ENCODE results near the gene BMP10. TPM values are rescaled to one million over a fixed set of nuclear protein-coding genes. Genes with fewer than 3 reads are reported as not detected.
A peak's percentile ranks its signal among the peaks of the same experiment; 100 is the strongest.

BMP10 gene, protein sequence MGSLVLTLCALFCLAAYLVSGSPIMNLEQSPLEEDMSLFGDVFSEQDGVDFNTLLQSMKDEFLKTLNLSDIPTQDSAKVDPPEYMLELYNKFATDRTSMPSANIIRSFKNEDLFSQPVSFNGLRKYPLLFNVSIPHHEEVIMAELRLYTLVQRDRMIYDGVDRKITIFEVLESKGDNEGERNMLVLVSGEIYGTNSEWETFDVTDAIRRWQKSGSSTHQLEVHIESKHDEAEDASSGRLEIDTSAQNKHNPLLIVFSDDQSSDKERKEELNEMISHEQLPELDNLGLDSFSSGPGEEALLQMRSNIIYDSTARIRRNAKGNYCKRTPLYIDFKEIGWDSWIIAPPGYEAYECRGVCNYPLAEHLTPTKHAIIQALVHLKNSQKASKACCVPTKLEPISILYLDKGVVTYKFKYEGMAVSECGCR
- not detected for total RNA-seq

DNA sequence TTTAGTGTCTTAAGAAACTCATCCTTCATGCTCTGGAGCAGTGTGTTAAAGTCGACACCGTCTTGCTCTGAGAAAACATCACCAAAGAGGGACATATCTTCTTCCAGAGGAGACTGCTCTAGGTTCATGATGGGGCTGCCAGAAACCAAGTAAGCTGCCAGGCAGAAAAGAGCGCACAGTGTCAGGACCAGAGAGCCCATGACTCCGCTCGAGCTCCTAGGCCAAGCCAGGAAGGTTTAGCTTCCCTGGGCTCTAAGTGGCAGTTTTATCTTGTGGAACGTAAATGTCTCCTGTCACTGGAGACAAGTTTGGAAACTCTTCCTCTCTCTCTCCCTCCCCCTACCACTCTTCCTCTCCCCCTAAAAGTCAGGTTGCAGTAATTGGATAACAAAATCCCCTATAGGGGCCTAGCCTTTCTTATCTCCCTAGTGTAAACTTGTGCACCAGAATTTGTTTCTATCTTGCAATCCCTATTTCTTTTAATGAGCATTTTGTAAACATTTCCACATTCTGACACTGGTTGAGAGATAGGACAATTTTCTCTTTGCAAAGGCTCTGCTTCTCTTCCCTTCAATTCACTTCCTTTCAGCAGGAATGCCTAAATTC is at the start of gene BMP10:
Gene BMP10, minus strand, starts transcription at position 239 of the 606 bp plus-strand sequence. Its CDS starts 39 bp downstream, at position 200.
- no peak within 1 kb of the TSS for H3K27ac Mint-ChIP-seq
- intact Hi-C loops (cut with micrococcal nuclease): no loop called here
- H3K9me3 Mint-ChIP-seq: no peaks in the 10 kb centered on the region
- CTCF ChIA-PET: no interaction called here
- DNase-seq: no peak
- H3K27me3 Mint-ChIP-seq (ENCODE audit: low read depth): no peaks in the 10 kb centered on the region
- peaks cover 2% of the 10 kb centered on the region for H3K4me1 Mint-ChIP-seq (ENCODE audit: low read depth)
- no peak within 1 kb of the TSS for H3K4me3 Mint-ChIP-seq
- H3K36me3 Mint-ChIP-seq (ENCODE audit: low read depth): no peaks in the 10 kb centered on the region

DNA sequence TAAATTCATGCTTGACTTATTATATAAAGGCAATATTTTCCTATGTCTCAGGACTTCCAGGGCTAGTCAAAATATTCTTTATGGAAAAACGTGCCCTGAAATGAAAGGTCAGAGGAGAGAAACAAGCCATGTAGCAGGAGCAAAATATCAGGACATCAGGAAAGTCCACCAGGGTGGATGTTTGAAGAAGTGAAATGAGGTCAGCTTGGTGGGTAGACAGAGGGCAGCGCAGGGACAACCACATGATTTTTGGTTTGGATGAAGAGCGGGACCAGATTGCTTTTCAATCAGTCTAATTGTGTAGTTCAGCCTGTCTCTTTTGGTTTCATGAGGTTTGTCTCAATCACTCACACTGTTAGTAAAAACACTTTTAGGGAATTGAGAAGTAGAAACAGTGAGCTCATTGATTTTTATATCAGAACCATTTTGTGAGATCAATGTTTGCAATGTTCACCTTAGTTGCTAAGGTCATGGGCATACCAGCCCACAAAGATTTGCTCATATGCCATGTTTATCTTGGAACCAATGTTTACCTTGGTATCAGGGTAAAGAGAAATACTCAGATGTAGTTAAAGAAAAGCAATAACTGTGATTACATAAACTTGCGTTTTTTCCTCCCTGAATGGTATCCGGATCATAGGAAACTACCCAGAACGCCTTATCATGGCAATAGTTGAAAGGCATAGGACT is 49.4 kb upstream of the BMP10 start:
- H3K36me3 Mint-ChIP-seq (ENCODE audit: low read depth): no peaks in the 10 kb centered on the region
- no peak overlapping the region for H3K27ac Mint-ChIP-seq
- intact Hi-C loops (cut with micrococcal nuclease): no loop called here
- H3K9me3 Mint-ChIP-seq: no peaks in the 10 kb centered on the region
- DNase-seq: no peak
- no peaks in the 10 kb centered on the region for H3K4me1 Mint-ChIP-seq (ENCODE audit: low read depth)
- CTCF ChIA-PET: interaction anchor here (0.6 to 2.7 kb wide), 6 partner anchors 11 to 457 kb away, joined by 3 to 10 read pairs (median 4); no protein-coding TSS in a partner anchor
- H3K4me3 Mint-ChIP-seq: no peak overlapping the region
- no peaks in the 10 kb centered on the region for H3K27me3 Mint-ChIP-seq (ENCODE audit: low read depth)

DNA sequence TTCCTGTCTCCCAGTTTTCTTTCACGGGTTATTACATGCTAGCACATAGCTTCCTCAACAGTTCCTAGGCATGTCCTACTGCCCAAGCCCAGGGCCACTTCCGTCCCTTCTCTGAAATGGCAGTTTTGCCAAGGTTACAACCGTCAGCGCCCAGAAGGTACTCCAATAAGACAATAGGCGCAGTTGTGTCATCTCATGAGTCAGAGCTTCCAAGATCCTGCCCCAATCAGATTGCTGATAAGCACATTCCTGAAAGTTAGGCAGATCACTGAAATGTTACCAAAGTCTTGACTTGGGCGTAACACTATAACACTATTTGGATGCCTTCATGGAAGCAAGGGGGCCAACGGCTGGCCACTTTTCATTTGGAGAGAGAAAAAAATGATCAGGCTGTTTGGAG is 47.3 kb upstream of the BMP10 start:
- no peak overlapping the region for H3K27ac Mint-ChIP-seq
- no peak for DNase-seq
- CTCF ChIA-PET: interaction anchor here (0.8 to 2.7 kb wide), 5 partner anchors 9 to 455 kb away, joined by 3 to 10 read pairs (median 4); no protein-coding TSS in a partner anchor
- no peak overlapping the region for H3K4me3 Mint-ChIP-seq
- no peaks in the 10 kb centered on the region for H3K9me3 Mint-ChIP-seq
- intact Hi-C loops (cut with micrococcal nuclease): no loop called here
- no peaks in the 10 kb centered on the region for H3K27me3 Mint-ChIP-seq (ENCODE audit: low read depth)
- H3K4me1 Mint-ChIP-seq (ENCODE audit: low read depth): no peaks in the 10 kb centered on the region
- H3K36me3 Mint-ChIP-seq (ENCODE audit: low read depth): no peaks in the 10 kb centered on the region

DNA sequence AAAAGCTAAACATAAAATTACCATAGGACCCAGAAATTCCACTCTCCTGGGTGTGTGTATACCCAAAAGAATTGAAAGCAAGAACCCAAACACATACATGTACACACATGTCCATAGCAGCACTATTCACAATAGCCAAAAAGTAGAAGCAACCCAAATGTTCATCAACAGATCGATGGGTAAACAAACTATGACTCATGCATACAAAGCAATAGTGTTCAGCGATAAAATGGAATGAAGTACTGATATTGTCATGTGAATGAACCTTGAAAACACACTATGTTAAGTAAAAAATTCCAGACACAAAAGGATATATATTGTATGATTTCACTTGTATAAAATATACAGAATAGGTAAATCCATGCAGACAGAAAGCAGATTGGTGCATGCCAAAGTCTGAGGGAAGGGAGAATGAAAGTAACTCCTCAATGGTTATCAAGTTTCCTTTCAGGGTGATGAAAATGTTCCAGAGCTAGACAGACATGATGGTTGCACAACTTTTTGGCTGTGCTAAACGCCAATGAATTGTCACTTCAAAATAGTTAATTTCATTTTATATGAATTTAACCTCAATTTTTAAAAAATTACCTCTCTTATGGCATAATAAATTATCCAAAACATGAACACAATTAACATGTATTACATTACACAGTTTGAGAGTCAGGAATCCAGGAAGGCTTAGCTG is 46.0 kb upstream of the BMP10 start:
- no peak overlapping the region for H3K27ac Mint-ChIP-seq
- CTCF ChIA-PET: interaction anchor here (0.6 to 1.6 kb wide), 4 partner anchors 8 to 193 kb away, joined by 3 to 5 read pairs (median 4); no protein-coding TSS in a partner anchor
- no peaks in the 10 kb centered on the region for H3K36me3 Mint-ChIP-seq (ENCODE audit: low read depth)
- H3K9me3 Mint-ChIP-seq: no peaks in the 10 kb centered on the region
- no peaks in the 10 kb centered on the region for H3K27me3 Mint-ChIP-seq (ENCODE audit: low read depth)
- no peak overlapping the region for H3K4me3 Mint-ChIP-seq
- no peaks in the 10 kb centered on the region for H3K4me1 Mint-ChIP-seq (ENCODE audit: low read depth)
- intact Hi-C loops (cut with micrococcal nuclease): no loop called here
- DNase-seq: no peak

DNA sequence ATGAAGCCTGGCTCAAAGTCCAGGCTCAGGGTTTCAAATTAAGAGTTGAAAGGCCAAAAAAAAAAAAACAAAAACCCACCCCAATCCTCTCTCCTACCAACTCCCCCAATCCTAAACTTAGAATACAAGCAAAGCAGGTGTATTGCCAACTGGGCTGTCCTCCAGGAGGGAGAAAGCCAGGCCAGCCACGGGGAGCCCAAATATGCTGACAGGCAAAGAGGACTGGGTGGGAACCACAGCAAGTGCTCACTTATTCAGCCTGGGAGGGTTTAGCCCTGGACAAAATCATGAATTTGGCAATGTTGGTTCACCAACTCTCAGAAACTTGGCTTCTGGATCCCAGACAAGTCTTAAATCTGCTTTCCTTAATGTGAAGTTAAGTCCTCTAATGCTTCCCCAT is 45.0 kb upstream of the BMP10 start:
- CTCF ChIA-PET: interaction anchor here (1.6 kb wide), 1 partner anchor 9 kb away, joined by 5 read pairs; no protein-coding TSS in a partner anchor
- intact Hi-C loops (cut with micrococcal nuclease): no loop called here
- no peaks in the 10 kb centered on the region for H3K27me3 Mint-ChIP-seq (ENCODE audit: low read depth)
- no peak overlapping the region for H3K27ac Mint-ChIP-seq
- no peaks in the 10 kb centered on the region for H3K4me1 Mint-ChIP-seq (ENCODE audit: low read depth)
- no peaks in the 10 kb centered on the region for H3K9me3 Mint-ChIP-seq
- no peaks in the 10 kb centered on the region for H3K36me3 Mint-ChIP-seq (ENCODE audit: low read depth)
- DNase-seq: no peak
- no peak overlapping the region for H3K4me3 Mint-ChIP-seq

DNA sequence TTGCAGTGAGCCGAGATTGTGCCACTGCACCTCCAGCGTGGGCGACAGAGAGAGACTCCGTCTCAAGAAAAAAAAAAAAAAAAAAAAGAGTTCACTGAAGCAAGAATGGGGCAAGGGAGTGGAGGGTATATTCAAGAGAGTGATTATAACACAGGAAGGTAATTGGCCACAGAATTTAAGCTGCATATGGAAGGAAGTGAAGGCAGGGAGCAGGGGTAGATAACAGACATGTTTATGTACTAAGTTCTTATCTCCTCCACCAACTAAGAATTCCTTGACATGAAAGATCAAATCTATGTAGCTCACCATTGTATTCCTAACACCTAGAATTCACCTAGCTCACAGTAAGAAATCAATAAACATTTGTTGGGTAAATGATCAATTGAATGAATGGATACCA is 44.2 kb upstream of the BMP10 start:
- Mint-ChIP-seq H3K36me3 (ENCODE audit: low read depth) (no peaks in the 10 kb centered on the region), H3K27ac (no peak overlapping the region), H3K27me3 (ENCODE audit: low read depth) (no peaks in the 10 kb centered on the region), H3K4me1 (ENCODE audit: low read depth) (peaks cover 2% of the 10 kb centered on the region), H3K4me3 (no peak overlapping the region), H3K9me3 (no peaks in the 10 kb centered on the region)
- DNase-seq: no peak
- intact Hi-C loops (cut with micrococcal nuclease): no loop called here
- CTCF ChIA-PET: interaction anchor here (0.7 to 2.8 kb wide), 4 partner anchors 10 to 428 kb away, joined by 4 to 16 read pairs (median 7); no protein-coding TSS in a partner anchor

DNA sequence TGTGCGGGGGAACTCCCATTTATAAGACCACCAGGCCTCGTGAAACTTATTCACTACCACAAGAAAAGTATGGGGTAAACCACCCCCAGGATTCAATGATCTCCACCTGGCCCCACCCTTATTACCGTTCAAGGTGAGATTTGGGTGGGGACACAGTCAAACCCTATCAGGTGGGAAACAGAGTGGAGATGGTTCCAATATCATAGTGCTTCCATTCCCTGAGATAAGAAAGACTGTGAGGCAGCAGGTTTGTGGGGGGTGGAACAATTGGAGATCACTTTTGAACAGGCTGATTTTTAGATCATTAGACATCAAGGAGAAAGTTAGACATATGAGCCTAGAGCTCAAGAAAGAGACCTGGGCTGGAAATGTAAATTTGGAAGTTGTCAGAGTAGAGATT is 42.2 kb upstream of the BMP10 start:
- intact Hi-C loops (cut with micrococcal nuclease): no loop called here
- no peak overlapping the region for H3K4me3 Mint-ChIP-seq
- DNase-seq: no peak
- no peaks in the 10 kb centered on the region for H3K9me3 Mint-ChIP-seq
- peaks cover 21% of the 10 kb centered on the region for H3K4me1 Mint-ChIP-seq (ENCODE audit: low read depth)
- CTCF ChIA-PET: interaction anchor here (0.9 to 2.8 kb wide), 4 partner anchors 12 to 204 kb away, joined by 3 to 16 read pairs (median 6); no protein-coding TSS in a partner anchor
- no peaks in the 10 kb centered on the region for H3K36me3 Mint-ChIP-seq (ENCODE audit: low read depth)
- no peak overlapping the region for H3K27ac Mint-ChIP-seq
- H3K27me3 Mint-ChIP-seq (ENCODE audit: low read depth): no peaks in the 10 kb centered on the region

DNA sequence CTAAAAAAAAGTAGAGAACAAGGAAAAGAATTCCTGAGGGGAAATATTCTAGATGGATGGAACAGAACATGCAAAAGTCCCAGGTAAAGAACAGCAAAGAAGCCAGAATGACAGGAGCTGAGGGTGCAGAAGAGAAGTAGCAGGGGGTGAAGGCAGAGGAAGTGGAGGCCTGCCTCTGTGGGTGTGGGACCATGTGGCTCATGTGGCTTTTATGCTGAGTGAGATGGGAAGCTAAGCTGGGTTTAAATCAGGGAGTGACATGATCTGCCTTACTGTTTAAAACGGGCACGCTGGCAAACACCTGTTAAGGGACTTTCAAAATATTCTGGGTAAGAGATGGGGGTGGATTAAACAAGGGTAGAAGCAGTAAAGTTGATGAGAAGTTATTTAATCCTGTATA is 41.5 kb upstream of the BMP10 start:
- intact Hi-C loops (cut with micrococcal nuclease): no loop called here
- H3K27me3 Mint-ChIP-seq (ENCODE audit: low read depth): no peaks in the 10 kb centered on the region
- DNase-seq: peak; percentile 59
- H3K4me3 Mint-ChIP-seq: no peak overlapping the region
- no peaks in the 10 kb centered on the region for H3K36me3 Mint-ChIP-seq (ENCODE audit: low read depth)
- no peaks in the 10 kb centered on the region for H3K9me3 Mint-ChIP-seq
- H3K27ac Mint-ChIP-seq: no peak overlapping the region
- peaks cover 27% of the 10 kb centered on the region for H3K4me1 Mint-ChIP-seq (ENCODE audit: low read depth)
- CTCF ChIA-PET: interaction anchor here (1.2 to 1.8 kb wide), 3 partner anchors 13 to 204 kb away, joined by 5 to 12 read pairs (median 6); no protein-coding TSS in a partner anchor

DNA sequence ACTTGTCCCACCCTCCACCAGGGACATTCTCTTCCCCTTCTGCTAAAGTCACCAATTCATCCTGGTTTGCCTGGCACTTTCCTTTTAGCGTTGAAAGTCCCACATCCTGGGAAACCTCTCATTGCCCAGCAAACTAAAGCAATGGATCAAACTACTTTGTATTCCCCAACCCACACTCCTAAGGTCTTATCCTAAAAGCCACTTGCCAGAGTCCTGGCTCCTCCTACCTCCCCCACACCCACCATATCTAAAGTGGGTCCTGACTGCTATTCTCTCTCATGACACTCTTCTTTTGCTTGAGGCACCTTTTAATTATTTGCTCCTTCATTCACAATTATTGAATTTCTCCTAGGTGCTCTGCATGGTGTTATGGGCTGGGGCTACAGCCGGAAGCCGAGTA is 40.9 kb upstream of the BMP10 start:
- DNase-seq: no peak
- intact Hi-C loops (cut with micrococcal nuclease): no loop called here
- no peaks in the 10 kb centered on the region for H3K9me3 Mint-ChIP-seq
- peaks cover 31% of the 10 kb centered on the region for H3K4me1 Mint-ChIP-seq (ENCODE audit: low read depth)
- CTCF ChIA-PET: interaction anchor here (0.7 to 1.8 kb wide), 7 partner anchors 13 to 459 kb away, joined by 3 to 12 read pairs (median 3); no protein-coding TSS in a partner anchor
- H3K27me3 Mint-ChIP-seq (ENCODE audit: low read depth): no peaks in the 10 kb centered on the region
- no peak overlapping the region for H3K4me3 Mint-ChIP-seq
- no peak overlapping the region for H3K27ac Mint-ChIP-seq
- H3K36me3 Mint-ChIP-seq (ENCODE audit: low read depth): no peaks in the 10 kb centered on the region

DNA sequence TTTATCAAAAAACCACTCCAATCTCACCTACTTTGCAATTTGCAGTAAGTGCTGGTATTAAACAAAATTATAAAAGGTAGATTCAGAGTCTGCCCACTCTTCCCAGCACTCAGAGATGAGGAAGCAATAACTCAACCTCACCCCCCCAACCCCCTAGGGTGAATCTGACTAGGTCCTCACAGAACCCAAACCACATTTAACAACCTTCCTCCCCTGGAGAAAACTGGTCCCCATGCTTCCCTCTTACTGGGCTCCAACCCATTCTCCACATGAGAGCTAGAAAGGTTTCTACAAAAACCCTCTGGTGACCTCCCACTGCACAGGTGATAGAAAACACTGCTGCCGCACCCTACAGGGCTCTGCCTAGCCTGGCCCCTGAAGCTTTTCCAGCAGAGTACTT is 40.5 kb upstream of the BMP10 start:
- no peaks in the 10 kb centered on the region for H3K9me3 Mint-ChIP-seq
- intact Hi-C loops (cut with micrococcal nuclease): no loop called here
- no peak overlapping the region for H3K27ac Mint-ChIP-seq
- CTCF ChIA-PET: interaction anchor here (0.7 to 1.8 kb wide), 7 partner anchors 14 to 459 kb away, joined by 3 to 12 read pairs (median 3); no protein-coding TSS in a partner anchor
- no peaks in the 10 kb centered on the region for H3K27me3 Mint-ChIP-seq (ENCODE audit: low read depth)
- H3K36me3 Mint-ChIP-seq (ENCODE audit: low read depth): no peaks in the 10 kb centered on the region
- peaks cover 33% of the 10 kb centered on the region for H3K4me1 Mint-ChIP-seq (ENCODE audit: low read depth)
- H3K4me3 Mint-ChIP-seq: no peak overlapping the region
- peak; percentile 33 for DNase-seq

DNA sequence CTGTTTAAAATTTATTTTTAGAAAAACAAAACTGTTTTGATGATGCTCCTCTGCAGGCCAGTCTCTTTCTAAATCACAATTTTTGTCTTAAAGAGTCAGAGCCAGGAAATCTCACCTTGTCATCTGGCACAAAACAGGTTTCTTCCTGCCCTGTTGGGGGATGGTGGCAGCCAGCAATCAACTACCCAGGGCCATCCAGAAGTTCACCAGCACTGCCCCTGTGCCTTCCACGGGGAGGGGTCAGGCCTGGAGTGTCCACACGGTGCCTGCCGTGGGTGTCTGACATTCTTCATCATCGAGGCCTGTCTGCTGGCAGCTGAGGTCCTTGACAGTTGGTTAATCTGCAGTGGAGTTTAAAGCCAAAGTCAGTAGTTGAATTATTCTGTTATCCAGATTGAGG is 40.0 kb upstream of the BMP10 start:
- H3K27me3 Mint-ChIP-seq (ENCODE audit: low read depth): no peaks in the 10 kb centered on the region
- intact Hi-C loops (cut with micrococcal nuclease): no loop called here
- peak; percentile 50 for DNase-seq
- CTCF ChIA-PET: interaction anchor here (0.7 to 1.8 kb wide), 6 partner anchors 14 to 458 kb away, joined by 3 to 12 read pairs (median 3); no protein-coding TSS in a partner anchor
- no peak overlapping the region for H3K27ac Mint-ChIP-seq
- no peak overlapping the region for H3K4me3 Mint-ChIP-seq
- no peaks in the 10 kb centered on the region for H3K9me3 Mint-ChIP-seq
- peaks cover 34% of the 10 kb centered on the region for H3K4me1 Mint-ChIP-seq (ENCODE audit: low read depth)
- H3K36me3 Mint-ChIP-seq (ENCODE audit: low read depth): no peaks in the 10 kb centered on the region

Data from activated naive CD4-positive, alpha-beta T cell treated with anti-CD3 and anti-CD28 coated beads for 36 hours (primary cell).